Sigmoid colon (tissue), 4 donors: ENCODE data around the gene NHEJ1.

ENCODE experiments used
- CTCF ChIP-seq, 4 experiments: fragments of 450-650 bp in 3 of 4; fragments of 200-600 bp in 1 of 4; IDR thresholded peaks; one replicate each; pipeline ENCODE4 v1.5.1; 2016 to 2019; ENCODE audit warnings: antibody characterized with exemption in 4 of 4, mild to moderate bottlenecking in 3 of 4, moderate library complexity in 2 of 4
- EP300 ChIP-seq, 4 donors: sonication (generic); formaldehyde crosslinking; IDR thresholded peaks; one replicate each; pipeline ENCODE4 v1.6.1; 2017; ENCODE audit warnings: antibody characterized with exemption in 4 of 4
- POLR2A ChIP-seq, 2 donors: fragments of 450-650 bp; IDR thresholded peaks; one replicate each; pipeline ENCODE4 v1.6.1; 2016; ENCODE audit warnings: antibody characterized with exemption in 2 of 2, mild to moderate bottlenecking in 2 of 2, moderate library complexity in 2 of 2
- POLR2AphosphoS5 ChIP-seq, 4 donors: sonication (generic); formaldehyde crosslinking; IDR thresholded peaks; one replicate each; pipeline ENCODE4 v1.6.1; 2017; ENCODE audit warnings: antibody characterized with exemption in 4 of 4

GRCh38 chr2:219120082-219120481 is 40.5 kb downstream of the NHEJ1 start:
- TF ChIP-seq POLR2AphosphoS5 (IDR thresholded peaks at IDR 0.05), result no peak
- no peak for TF ChIP-seq CTCF (IDR thresholded peaks at IDR 0.05)
- no peak for TF ChIP-seq POLR2A (IDR thresholded peaks at IDR 0.05)
- TF ChIP-seq EP300 (IDR thresholded peaks at IDR 0.05), result no peak
